Stimulated activated CD8-positive, alpha-beta memory T cell treated with anti-CD3 and anti-CD28 coated beads, Interleukin-2, amount 100 ng/mL, for 1 hour (primary cell): ENCODE data around the gene PLPP3.

Experiments
- DNase-seq, 2 donors: peaks; one replicate each; pipeline ENCODE4 v3.0.0-alpha.2; 2020; ENCODE audit warnings: low read depth in 2 of 2

PLPP3 gene

DNA sequence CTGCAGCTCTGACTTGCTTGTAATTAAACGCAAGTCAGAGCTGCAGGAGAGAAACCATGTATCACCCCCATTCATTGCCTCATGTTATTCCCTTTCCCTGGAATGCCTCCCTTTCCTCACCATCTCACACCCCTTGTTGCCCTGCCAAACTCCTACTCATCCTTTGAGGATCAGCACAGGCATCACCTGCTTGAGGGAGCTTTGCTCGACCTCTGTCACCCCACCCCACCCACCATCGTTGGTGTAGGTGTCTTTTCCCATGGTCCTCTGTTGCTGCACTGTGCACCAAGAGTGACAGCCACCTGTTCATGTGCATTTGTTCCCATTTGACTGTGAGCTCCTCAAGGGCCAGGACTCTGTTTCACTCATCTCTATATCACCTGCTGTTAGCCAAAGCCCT lies 117.2 kb downstream of the PLPP3 start:
- DNase-seq, result no peak

DNA sequence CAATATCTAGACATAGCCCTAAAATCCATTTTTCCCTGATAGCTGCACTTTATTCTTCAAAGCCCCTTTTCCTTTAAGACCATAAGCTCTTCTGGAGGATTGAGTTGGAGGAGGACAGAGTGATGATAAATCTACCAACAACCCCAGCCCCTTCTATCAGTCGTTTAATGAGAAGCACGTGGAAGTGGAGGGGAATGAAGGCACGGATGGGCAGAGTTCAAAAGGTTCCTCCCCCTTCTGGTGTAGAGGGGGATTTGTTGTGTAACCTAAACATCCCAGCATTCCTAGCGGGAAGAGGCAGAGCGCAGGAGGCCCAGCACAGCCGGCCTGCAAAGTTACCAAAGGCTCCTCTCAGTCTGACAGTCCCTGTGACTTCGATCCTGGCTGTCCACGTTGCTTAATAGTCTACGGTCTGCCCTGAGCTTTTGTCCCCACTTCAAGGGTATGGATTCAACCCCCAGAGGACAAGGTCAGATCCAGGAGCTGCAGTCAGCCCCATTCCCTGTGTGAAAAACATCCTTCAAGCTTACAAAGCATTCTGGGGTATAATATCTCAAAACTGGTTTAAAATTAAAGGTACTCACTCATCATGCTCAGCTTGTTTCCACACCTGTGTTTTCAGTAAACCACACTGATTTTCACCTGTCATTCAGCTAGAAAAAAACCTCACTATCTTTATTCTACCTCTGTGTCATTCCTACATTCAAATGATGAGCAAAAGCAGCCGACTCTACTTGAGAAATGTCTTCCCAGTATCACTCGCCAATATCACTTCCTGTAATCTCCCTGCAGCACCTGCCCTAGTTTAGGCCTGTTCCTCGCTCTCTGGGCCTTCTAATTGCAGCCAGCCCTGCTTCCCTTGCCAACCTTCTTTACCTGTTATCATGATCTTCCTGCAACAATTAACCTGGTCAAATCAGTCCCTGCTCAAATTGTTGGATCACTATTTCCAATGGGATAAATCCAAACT lies 117.9 kb downstream of the PLPP3 start:
- DNase-seq, result no peak

DNA sequence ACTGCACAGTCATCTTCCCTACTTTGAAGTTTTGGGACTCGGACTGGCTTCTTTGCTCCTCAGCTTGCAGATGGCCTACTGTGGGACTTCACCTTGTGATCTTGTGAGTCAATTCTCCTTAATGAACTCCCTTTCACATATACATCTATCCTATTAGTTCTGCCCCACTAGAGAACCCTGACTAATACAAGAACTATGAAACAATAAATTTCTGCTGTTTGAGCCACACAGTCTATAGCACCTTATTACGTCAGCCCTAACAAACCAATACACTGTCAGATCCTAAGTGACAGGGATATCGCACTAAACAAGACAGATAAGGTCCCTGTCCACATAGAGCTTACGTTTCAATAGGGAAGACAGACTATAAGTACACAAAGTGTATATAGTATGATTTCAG lies 120.1 kb downstream of the PLPP3 start:
- DNase-seq, result no peak

DNA sequence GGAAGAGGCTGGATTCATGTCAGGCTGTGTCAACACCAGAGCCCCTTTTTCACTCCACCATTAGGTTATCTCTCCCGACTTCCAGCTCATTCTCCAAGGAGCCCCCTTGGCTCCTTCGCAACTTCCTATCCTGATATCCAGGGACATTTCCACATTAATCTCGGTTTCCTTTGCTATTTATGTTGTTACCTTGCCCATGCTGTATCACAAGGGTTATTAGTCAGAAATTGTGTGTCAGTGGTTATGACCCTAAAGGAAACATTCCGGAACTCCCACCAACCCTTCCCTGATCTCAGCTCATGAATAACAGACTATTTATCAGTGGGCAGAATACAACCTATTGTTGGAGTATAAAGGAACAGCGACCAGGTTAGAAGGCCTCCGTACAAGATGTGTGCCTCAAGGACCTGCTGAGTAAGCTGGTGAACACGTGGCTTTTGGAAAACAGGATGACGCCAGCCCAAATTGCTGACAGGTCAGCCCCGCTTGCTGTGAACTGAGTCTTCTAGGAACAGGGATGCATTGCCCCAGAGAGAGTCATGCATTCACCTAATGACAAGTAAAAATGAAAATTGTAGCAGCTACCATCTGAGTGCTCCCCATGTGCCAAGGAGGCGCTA lies 121.5 kb downstream of the PLPP3 start:
- DNase-seq, result no peak

DNA sequence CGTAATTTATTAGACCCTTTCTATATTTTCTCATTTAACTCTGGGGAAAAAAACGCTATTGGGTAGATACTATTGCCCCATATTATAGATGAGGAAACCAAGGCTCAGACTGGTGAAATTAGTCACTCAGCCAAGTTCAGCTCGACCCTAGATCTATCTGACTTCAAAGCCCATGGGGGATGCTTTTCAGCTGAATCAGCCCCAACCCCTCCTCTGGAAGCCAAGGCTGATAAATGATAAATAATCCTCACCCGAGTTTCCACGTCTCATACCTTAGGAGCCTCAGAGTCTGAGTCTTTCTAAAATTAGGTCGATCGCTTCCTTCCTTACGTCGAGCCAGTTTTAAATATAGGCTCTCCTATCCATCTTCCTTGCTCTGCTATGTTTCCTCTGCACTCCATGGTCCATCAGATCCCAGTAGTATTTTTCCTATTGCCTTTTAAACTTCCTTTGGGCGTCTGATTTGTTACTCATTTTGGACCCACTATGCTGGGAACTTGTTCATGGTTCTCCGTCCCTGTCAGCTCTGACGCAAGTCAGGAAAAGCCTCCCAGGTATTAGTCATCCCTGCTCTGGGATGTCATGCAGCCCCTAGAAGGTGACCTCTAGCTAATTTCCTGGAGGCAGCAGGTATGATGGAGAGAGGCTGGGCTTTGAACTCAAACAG lies 122.8 kb downstream of the PLPP3 start:
- no peak for DNase-seq

DNA sequence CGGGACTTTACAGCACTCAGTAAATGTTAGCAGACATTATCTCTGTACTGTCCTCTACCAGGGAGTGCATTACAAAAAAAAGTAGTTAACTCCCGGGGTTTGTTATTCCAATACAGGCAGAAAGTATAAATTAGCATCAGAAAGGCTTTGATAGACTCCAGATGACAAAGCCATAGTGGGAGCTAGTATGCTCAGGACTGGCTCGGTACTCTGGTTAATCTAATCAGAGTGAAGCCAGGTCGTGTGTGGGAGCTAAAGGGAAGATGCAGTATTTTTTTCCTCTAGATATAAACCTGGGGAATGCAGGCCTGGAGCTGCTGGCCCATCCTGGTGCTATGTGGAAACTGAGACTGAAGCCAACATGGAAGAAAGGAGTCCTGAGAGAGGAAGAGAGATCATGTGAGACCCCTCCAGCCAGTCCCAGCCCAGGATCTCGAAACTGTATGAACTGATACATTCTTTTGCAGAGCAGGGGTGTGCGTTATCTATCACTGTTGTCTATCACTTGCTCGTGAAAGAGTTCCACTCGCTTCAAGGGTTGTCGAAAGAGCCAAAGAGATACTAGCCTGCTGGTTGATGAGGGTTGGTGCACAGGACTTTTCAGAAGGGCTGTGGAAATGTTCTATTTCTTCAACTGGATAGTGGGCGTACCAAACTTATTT lies 125.8 kb downstream of the PLPP3 start:
- no peak for DNase-seq

DNA sequence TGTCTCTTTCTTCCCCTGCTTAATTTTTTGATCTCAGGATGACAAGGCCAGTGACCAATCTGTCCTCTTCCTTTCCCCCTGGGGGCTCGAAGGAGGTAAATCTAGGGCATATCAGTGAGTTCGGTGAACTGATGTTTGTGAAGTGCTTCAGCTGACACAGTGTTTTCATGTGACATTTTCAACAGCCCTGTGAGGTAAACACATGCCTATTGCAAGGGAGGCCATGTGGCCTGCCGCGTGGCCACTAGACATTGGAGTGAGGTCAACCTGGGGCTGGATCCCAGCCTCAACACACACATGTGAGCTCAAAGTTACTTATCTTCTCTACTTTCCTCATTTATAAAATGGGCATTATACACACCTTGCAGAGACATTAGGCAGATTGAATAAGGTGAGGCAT lies 126.3 kb downstream of the PLPP3 start:
- DNase-seq, result no peak

DNA sequence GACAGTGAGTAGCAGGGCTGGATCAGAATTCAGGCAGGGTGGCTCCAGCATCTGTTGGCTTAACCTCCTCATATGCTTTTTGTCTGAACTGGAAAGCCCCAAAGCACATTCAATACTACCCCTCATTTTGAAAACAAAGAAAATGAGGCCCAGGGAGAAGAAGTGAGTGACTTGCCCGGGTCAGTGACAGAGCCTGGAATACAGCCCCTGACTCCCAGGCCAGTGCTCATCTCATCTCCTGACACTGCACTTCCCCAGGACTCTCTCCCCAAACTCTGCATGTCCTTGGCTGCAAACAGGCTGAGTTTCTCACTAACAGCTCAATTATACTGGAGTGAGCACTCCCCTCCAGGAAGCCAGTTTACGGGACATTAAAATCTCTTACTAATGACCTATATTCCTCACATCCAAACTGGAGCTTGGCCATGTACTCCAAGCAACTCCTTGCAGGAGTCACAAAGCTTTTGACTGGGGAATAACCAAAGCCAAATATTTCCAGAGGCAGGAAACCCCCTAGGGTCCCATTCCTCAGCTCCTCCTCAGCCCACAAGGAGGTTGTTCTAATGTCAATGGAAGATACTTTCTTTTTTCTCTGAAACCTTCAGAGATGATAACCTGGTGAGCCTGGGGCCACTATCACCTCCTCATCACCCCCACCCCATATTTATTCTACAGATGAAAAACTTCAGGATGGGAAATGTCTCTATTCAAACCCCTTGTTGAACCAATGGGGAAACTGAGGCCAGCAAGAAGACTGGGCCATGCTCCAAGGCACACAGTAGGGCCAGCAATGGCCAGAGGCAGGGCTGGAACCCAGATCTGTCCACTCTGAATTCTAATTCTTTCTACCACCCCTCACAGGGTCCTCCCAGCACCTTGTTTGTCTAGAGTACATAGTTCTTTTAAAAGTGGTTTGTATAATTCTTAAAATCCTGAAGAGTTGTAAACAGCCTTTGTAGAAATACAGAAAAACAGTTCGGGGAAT lies 127.0 kb downstream of the PLPP3 start:
- DNase-seq, result no peak

DNA sequence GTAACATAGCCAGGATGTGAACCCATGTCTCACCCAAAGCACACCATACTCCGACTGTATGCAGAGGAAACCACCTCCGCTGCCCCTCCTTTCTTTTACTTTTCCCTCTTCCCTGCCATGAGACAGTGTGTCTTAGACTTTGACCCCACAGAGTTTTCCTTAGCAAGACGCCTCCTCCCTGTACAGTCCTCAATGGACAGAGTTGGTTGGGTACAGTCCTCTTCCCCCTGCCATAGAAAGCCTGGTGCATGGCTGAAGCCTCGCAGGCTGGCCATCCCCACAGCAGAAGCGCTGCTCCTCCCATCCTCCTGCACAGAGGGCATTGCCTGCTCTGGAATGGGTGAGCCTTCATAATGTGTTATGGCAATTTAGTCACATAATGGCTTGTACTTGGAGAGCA lies 127.9 kb downstream of the PLPP3 start:
- no peak for DNase-seq

DNA sequence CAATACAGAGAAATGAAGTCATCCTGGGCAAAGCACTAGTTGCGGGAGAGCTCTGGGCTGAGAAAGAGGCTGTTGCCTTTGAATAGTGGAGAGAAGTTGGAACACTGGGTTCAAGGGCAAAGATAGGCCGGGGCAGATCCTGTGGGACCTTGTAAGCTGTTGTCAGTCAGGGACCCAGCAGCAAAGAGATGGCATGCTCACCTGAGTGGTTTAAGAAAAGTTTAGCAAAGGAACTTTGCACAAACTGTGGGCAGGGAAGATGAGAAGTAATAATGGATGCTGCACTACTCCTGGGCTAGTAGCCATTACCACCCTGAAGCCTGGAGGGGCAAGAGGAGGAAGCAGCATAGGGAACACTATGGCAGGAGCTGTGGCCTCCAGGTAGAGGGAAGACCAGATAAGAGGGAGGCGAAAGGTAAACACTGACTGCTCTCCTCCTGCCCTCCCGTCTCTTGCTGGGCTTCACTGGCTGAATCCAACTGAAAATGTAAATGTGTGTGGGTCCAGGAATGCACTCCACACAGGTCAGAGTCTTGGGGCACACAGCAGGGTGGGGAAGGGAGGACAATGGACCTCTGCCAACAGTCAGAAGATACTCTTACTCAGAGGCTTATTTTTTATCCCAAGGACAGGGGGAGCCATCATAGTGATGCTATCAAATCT lies 129.2 kb downstream of the PLPP3 start:
- no peak for DNase-seq

DNA sequence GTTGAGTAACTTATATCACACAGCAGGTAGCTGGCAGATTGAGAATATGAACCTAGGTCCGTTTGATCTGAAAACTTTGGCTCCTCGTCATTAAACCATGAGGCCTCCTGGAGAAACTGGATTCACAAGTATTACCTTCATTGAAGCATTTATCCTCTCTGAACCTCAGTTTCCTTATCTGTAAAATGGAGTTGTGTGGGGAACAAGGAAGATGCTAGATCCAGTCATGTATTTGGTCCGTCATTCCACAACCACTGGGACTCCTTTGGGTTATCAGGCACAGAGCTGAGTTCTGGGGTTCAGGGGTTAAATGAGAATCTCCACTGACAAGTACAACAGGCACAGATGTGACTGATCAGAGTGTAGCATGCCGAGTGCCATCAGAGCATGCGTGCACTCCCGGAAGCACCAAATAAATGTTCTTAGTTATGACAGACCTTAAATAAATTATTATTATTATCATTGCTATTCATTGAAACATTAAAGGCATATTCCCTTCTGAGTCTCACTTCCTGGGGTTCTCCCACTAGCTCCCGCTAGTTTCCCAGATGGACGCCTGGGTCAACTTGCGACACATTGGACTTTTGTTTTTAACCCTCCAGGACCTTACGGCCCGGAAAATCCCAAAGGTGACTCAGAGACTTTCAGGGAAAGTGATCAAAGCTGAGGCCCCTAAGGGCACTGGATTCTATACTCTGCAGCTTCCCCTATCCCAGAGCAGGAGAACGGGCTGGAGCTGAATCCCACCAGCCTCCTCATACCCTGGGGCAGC lies 130.6 kb downstream of the PLPP3 start:
- no peak for DNase-seq

DNA sequence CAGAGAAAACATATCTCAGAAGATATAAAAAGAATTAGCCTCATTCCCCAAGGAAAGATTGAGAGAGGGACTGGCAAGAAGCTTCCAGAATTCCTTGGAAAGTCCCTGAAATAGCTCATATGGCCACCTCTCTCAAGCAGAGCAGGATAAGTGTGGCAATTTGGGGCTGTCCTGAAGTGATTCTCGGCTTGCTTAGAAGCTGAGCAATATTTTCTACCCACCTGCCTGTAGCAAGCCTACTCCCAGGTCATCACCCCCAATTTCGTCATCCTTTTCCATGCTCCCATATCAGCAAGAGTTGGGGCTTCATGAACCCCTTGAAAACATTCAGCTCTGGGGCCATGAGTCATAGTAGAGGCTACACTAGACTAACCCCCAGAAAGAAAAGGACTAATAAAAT lies 131.5 kb downstream of the PLPP3 start:
- no peak for DNase-seq

DNA sequence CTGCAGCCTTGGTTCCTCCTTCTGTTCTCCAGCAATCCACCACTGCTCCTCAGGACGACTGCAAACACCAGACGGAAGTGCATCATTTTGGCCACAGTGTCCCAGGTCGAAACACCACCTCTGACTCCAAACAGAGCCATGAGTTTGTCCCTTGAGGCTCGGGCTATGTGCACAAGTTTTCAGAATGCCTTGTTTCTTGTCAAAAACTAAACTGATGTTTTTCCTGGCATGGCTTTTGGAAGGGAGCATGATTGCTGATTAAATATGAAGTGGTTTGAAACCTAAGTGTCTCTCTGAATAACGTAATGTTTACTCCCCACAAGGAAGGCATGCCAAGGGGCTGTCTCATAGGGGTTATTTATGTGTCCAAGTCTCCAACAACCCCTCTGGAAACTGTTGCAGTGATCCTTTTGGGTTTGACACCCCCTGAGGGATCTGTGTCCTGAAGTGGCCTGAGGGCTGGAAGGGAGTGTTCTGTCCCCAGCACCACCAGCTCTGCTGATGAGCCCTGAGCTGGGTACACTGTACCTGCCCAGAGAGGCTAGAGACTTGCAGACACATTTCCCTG lies 132.7 kb downstream of the PLPP3 start:
- DNase-seq, result no peak

DNA sequence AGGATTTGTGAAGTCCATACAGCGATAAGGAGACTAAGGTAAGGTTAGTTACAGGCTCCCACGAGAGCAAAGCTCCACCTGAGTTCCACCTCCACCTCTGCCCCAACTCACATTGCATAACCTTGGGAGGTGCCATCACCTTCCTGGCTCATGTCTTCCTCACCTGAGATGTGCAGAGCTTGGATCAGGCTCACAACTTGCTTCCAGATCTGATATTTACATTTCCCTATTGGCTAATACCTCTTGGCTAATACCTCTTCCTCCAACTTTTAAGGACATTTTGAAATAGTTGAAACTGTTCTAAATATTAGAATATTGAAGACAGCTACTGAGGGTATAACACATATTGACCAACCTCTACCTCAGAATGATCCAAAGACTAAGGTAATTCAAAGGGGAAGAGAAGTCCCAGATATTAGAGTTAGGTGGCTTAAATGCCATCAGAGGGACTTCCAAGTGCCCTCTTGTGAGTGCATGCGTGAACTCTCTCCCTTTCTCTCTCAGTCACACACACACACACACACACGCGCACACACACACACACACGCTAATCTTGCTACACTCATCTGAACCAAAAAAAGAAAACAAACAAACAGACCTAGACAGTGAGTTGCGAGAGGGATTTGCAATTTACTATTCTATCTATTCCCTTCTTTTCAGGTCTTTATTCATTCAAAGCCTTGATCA lies 134.3 kb downstream of the PLPP3 start:
- no peak for DNase-seq
